ENCODE results near the gene SBNO2. TPM values are rescaled to one million over a fixed set of nuclear protein-coding genes. Genes with fewer than 3 reads are reported as not detected.

SBNO2 gene
- total and polyA plus RNA-seq, 9 of the 15 experiments (the other 6 are each of a cell fraction or from before 2014, with no cell fraction given) = 0.01 to 46.2 (median 6.7) TPM

- Histone ChIP-seq H3K79me2 (ENCODE audit: control insufficient read depth, insufficient read depth, low read length) (peaks cover 85% of the 10 kb centered on the region), H3K4me1 (replicated peaks in 1 of 2; ENCODE audit: control insufficient read depth in 2 of 2, insufficient read depth in 2 of 2, low read length in 2 of 2) (peaks cover 15 to 89% of the 10 kb centered on the region in 2 experiments; a peak in 4 of 5 replicates), H3K9me1 (ENCODE audit: control insufficient read depth, insufficient read depth, low read length) (peaks cover 6% of the 10 kb centered on the region), H3K4me3 (no peak overlapping the region), H3K9ac (ENCODE audit: insufficient read depth in 1 of 2, low read depth in 2 of 2, low read length in 2 of 2) (peak overlapping the region in 1 of 2 experiments; percentile 20; a peak in 1 of 4 replicates), H3K9me3 (replicated peaks; ENCODE audit: control insufficient read depth, insufficient read depth, low read depth, low read length) (no peaks in the 10 kb centered on the region), H4K20me1 (replicated peaks; ENCODE audit: control insufficient read depth, insufficient read depth, low read length) (peaks cover 21% of the 10 kb centered on the region), H3K36me3 (ENCODE audit: control insufficient read depth, insufficient read depth, low read length) (peaks cover 46% of the 10 kb centered on the region; the same call in 2 of the 3 replicates), H3K4me2 (ENCODE audit: insufficient read depth, low read length) (no peak overlapping the region), H3K27ac (ENCODE audit: extremely low read depth, low read depth, low read length) (no peak overlapping the region), H3K27me3 (ENCODE audit: control insufficient read depth in 2 of 2, insufficient read depth in 2 of 2, low read length in 2 of 2) (no peaks in the 10 kb centered on the region), H2AFZ (ENCODE audit: low read depth, low read length) (no peak overlapping the region)
- DNase-seq (ENCODE audit: extremely low read depth in 1 of 4, low spot score in 3 of 4) = no peak
- TF ChIP-seq RBFOX2 (IDR thresholded peaks at IDR 0.05; ENCODE audit: low read depth, low read length) = peak; percentile 20
- no peak for TF ChIP-seq SFPQ (IDR thresholded peaks at IDR 0.05; ENCODE audit: low read depth, low read length)
- peak; percentile 36; the same call in 1 of the 2 replicates for TF ChIP-seq POLR2G (IDR thresholded peaks at IDR 0.05; ENCODE audit: low read depth, low read length)
- 97% methylated on average over 31 of the region's 33 CpGs for WGBS (ENCODE audit: insufficient coverage, low coverage, missing lambda C conversion rate)
- BruUV-seq (replicated peaks) = no TSS peak
- in situ Hi-C loops (cut with MboI) (no loop called here), intact Hi-C loops (cut with micrococcal nuclease) (no loop called here)
- no peak for FAIRE-seq
- CTCF ChIA-PET (ENCODE audit: low intra/inter-chr PET ratio) = no interaction called here
- POLR2A ChIA-PET = interaction anchor here (0.6 to 1.0 kb wide), 3 partner anchors 44 to 53 kb away, joined by 3 to 5 read pairs (median 3); no protein-coding TSS in a partner anchor
- no peak for ATAC-seq
Measured at GRCh38 chr19:1166872-1167573, 7.0 kb downstream of the SBNO2 start.
